Keratinocyte (primary cell): ENCODE measurements around the gene SIRPG. TPM values are rescaled to one million over a fixed set of nuclear protein-coding genes. Genes with fewer than 3 reads are reported as not detected.

Experiments
- DNase-seq: peaks from one replicate; pipeline ENCODE4 v3.0.0-alpha.2; 2011; ENCODE audit warnings: low read depth, missing footprints, low spot score
- FAIRE-seq: peaks from 2 replicates; lab custom pipeline; 2011; peaks lifted over from hg19 to GRCh38; lab: Jason Lieb, UNC
- H2AFZ ChIP-seq: 2 replicates; pipeline ENCODE4 v1.6.0; 2012; ENCODE audit warnings: low read length, control low read depth, inconsistent platforms; ENCODE audit not compliant: control insufficient read depth
- H3K27ac ChIP-seq: 2 replicates; pipeline ENCODE4 v1.5.1; 2011; ENCODE audit warnings: low read length; ENCODE audit not compliant: control insufficient read depth, insufficient read depth
- H3K27me3 ChIP-seq: 3 replicates; pipeline ENCODE4 v1.6.0; 2011; ENCODE audit warnings: low read length; ENCODE audit not compliant: control insufficient read depth, insufficient read depth; ENCODE audit errors: extremely low read depth
- H3K36me3 ChIP-seq, 2 experiments: 2 replicates in 1 of 2; 3 replicates in 1 of 2; pipeline ENCODE4 v1.5.1; 2011; ENCODE audit warnings: low read length in 2 of 2, mild to moderate bottlenecking in 1 of 2; ENCODE audit not compliant: control insufficient read depth in 2 of 2, insufficient read depth in 2 of 2; ENCODE audit errors: extremely low read depth in 1 of 2
- H3K4me1 ChIP-seq: 3 replicates; pipeline ENCODE4 v1.5.1; 2011; ENCODE audit warnings: low read length; ENCODE audit not compliant: control insufficient read depth, insufficient read depth; ENCODE audit errors: extremely low read depth
- H3K4me2 ChIP-seq: 3 replicates; pipeline ENCODE4 v1.6.0; 2011; ENCODE audit warnings: low read depth, low read length; ENCODE audit not compliant: control insufficient read depth, insufficient read depth; ENCODE audit errors: extremely low read depth
- H3K4me3 ChIP-seq, 3 experiments: fragments of 200-600 bp in 1 of 3; sonication (generic) in 1 of 3; 2 replicates in 2 of 3; 3 replicates in 1 of 3; pipeline ENCODE4 v1.5.1; 2011 to 2016; ENCODE audit warnings: low read length in 3 of 3, mild to moderate bottlenecking in 3 of 3, control low read depth in 2 of 3, inconsistent platforms in 1 of 3, low read depth in 1 of 3, mixed read lengths in 1 of 3, mixed run types in 1 of 3, moderate library complexity in 1 of 3; ENCODE audit not compliant: control insufficient read depth in 2 of 3, insufficient read depth in 2 of 3; ENCODE audit errors: extremely low read depth in 1 of 3
- H3K79me2 ChIP-seq: 2 replicates; pipeline ENCODE4 v1.6.0; 2012; ENCODE audit warnings: low read length; ENCODE audit not compliant: control insufficient read depth, insufficient read depth
- H3K9ac ChIP-seq: 3 replicates; pipeline ENCODE4 v1.6.0; 2011; ENCODE audit warnings: low read length; ENCODE audit not compliant: control insufficient read depth, insufficient read depth; ENCODE audit errors: extremely low read depth
- H3K9me1 ChIP-seq: 3 replicates; pipeline ENCODE4 v1.6.0; 2011; ENCODE audit warnings: low read length; ENCODE audit not compliant: control insufficient read depth, insufficient read depth; ENCODE audit errors: extremely low read depth
- H3K9me3 ChIP-seq: 2 replicates; pipeline ENCODE4 v1.5.1; 2012; ENCODE audit warnings: low read depth, low read length; ENCODE audit not compliant: control insufficient read depth
- H4K20me1 ChIP-seq: 3 replicates; pipeline ENCODE4 v1.6.0; 2011; ENCODE audit warnings: low read length; ENCODE audit not compliant: control insufficient read depth, insufficient read depth; ENCODE audit errors: extremely low read depth
- EZH2 ChIP-seq: IDR thresholded peaks from one replicate; pipeline ENCODE4 v1.6.1; 2012; ENCODE audit warnings: inconsistent platforms, mild to moderate bottlenecking, low read length, moderate library complexity
- dilution Hi-C: fragments of 300-500 bp; cut with MboI; formaldehyde crosslinking; loops from one replicate; pipeline ENCODE4 v1.7.0; 2020; ENCODE audit warnings: low sequenced_read_pairs; ENCODE audit not compliant: extremely low pct_ligation_motif_present
- polyA plus RNA-seq, 5 experiments: library from polyadenylated mRNA; depleted of rRNA in 3 of 5; stranded (reverse) in 3 of 5; stranded (forward) in 1 of 5; unstranded in 1 of 5; fragments of >200 nt; gene quantifications; 1 replicate in 1 of 5; 2 replicates in 3 of 5; 3 replicates in 1 of 5; pipeline versions ENCODE4 v1.2.1 to v1.2.3, GENCODE V29; 2011 to 2012; ENCODE audit warnings: missing spikeins in 2 of 5, low read depth in 1 of 5, low replicate concordance in 1 of 5
- TF ChIP-seq, protein P1 (sequence below), 3 experiments: IDR thresholded peaks in 1 of 3; conservative IDR thresholded peaks in 1 of 3; optimal IDR thresholded peaks in 1 of 3; 2 replicates in 2 of 3; 3 replicates in 1 of 3; pipeline versions ENCODE3 to v1.5.1; 2011; ENCODE audit warnings: low read length in 3 of 3, mild to moderate bottlenecking in 3 of 3, moderate library complexity in 2 of 3, control low read depth in 1 of 3, inconsistent platforms in 1 of 3; ENCODE audit not compliant: insufficient read depth in 2 of 3; ENCODE audit errors: extremely low read depth in 1 of 3

Gene SIRPG
- polyA plus RNA-seq, 1 donor (not counting 4 experiments of a cell fraction or from before 2014, with no cell fraction given): not detected

DNA sequence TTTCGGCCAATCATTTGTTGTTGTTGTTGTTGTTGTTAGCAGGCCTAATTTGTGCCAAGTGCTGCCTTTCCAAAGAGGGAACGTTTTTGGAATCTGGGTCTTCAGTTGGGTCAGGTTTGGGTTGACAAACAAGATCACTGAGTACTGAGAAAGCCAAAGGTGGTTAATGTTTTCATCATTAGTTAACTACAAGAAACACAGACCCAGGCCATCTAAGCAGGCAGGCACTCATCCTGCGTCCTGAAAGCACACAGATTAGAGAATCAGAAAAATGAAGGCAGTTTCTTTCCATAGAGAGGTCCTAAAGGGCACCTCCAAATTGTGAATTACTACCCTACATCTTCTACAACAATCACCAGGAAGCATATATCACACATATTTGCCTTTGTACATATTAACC lies 15.1 kb upstream of the SIRPG start:
- Histone ChIP-seq H3K9me3 (no peaks in the 10 kb centered on the region), H3K36me3 (no peaks in the 10 kb centered on the region), H3K27ac (no peak overlapping the region), H3K9ac (no peak overlapping the region), H3K4me1 (no peaks in the 10 kb centered on the region), H3K79me2 (no peaks in the 10 kb centered on the region), H3K4me2 (no peak overlapping the region), H3K27me3 (peaks cover 14% of the 10 kb centered on the region), H4K20me1 (no peaks in the 10 kb centered on the region), H2AFZ (no peak overlapping the region), H3K9me1 (no peaks in the 10 kb centered on the region), H3K4me3 (no peak overlapping the region)
- no peak for TF ChIP-seq EZH2
- TF ChIP-seq, protein P1, sequence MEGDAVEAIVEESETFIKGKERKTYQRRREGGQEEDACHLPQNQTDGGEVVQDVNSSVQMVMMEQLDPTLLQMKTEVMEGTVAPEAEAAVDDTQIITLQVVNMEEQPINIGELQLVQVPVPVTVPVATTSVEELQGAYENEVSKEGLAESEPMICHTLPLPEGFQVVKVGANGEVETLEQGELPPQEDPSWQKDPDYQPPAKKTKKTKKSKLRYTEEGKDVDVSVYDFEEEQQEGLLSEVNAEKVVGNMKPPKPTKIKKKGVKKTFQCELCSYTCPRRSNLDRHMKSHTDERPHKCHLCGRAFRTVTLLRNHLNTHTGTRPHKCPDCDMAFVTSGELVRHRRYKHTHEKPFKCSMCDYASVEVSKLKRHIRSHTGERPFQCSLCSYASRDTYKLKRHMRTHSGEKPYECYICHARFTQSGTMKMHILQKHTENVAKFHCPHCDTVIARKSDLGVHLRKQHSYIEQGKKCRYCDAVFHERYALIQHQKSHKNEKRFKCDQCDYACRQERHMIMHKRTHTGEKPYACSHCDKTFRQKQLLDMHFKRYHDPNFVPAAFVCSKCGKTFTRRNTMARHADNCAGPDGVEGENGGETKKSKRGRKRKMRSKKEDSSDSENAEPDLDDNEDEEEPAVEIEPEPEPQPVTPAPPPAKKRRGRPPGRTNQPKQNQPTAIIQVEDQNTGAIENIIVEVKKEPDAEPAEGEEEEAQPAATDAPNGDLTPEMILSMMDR (optimal IDR thresholded peaks at IDR 0.05 in 1 of 3, IDR thresholded peaks at IDR 0.05 in 1 of 3, conservative IDR thresholded peaks at IDR 0.05 in 1 of 3; ENCODE audit: extremely low read depth in 1 of 3, insufficient read depth in 2 of 3, low read length in 3 of 3): no peak
- no peak for FAIRE-seq
- DNase-seq: no peak
- dilution Hi-C loops: no loop called here

DNA sequence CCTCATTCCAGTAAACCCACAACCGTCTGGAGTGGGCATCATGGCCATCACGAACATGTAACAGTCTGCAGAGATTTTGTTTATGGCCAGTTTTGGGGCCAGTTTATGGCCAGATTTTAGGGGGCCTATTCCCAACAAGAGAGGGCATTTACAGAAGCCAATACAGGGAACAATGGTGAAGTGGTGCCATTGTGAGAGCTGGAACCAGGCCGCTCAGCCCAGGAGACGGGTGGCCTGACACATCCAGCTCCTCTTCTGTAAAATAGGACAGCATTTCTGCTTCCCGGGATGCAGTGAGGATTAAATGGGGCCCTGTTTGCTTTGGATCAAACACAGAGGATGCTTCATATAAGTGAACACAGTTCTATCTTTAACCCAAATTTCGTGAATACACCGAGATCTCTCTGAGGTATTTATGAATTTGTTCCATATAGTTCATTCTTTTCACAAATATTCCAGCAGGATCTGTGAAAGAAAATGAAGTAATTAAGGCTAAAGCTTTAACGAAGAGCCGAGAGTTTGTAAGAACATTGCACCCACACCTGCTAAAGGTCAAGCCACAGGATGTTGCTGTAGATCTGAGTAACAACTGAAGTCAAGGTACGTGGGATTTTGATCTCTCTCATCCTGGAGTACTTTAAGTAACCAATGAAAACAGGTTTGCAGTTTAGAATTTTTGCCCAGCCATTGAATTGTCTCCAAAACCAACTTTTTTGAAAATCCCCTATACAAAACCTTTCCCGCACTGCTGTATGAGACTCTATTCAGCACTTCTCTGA lies 14.5 kb upstream of the SIRPG start:
- Histone ChIP-seq H3K79me2 (no peaks in the 10 kb centered on the region), H2AFZ (no peak overlapping the region), H3K4me3 (no peak overlapping the region), H3K4me2 (no peak overlapping the region), H3K27me3 (peaks cover 11% of the 10 kb centered on the region), H3K27ac (no peak overlapping the region), H3K9ac (no peak overlapping the region), H3K9me3 (no peaks in the 10 kb centered on the region), H3K9me1 (no peaks in the 10 kb centered on the region), H3K4me1 (no peaks in the 10 kb centered on the region), H3K36me3 (no peaks in the 10 kb centered on the region), H4K20me1 (no peaks in the 10 kb centered on the region)
- TF ChIP-seq, protein P1 (optimal IDR thresholded peaks at IDR 0.05 in 1 of 3, IDR thresholded peaks at IDR 0.05 in 1 of 3, conservative IDR thresholded peaks at IDR 0.05 in 1 of 3; ENCODE audit: extremely low read depth in 1 of 3, insufficient read depth in 2 of 3, low read length in 3 of 3): no peak
- no peak for TF ChIP-seq EZH2
- no peak for DNase-seq
- FAIRE-seq: no peak
- dilution Hi-C loops: no loop called here
